ENCODE data around the gene SH3PXD2A. TPM values are rescaled to one million over a fixed set of nuclear protein-coding genes. Genes with fewer than 3 reads are reported as not detected.
A peak's percentile ranks its signal among the peaks of the same experiment; 100 is the strongest.

Gene SH3PXD2A
- total RNA-seq, 2 experiments from 2014 or later: 6.9 to 7.0 TPM

DNA sequence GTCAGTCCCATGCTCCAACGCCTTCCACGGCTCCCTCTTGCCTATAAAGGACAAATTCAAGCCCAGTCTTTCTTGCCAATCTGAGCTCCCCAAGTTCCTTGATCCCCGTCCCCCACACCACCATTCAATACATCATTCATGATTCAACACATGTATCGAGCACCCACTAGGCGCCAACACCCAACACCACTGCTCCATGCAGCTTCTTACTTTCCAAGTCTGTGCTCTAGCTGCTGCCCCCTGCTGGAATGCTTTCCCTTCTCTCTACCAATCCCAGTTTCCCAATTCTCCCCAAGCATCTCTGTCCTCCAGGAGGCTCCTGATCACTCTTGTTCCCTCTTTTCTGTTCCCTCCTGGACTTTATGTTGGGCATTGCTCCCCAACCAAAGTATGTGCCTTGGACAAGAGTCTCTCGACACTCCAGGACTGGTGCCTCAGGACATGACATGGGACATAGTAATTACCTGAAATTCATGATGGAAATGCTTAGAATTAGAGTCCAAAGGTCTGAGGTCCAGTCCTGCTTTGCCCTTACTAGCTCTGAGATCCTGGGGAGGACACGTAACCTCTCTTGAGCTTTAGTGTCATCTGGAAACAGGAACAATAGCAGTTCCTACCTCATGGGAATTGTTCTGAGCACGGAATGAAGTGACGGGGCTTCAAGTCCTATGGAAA, 189.2 kb downstream of the SH3PXD2A start:
- H3K36me3 Mint-ChIP-seq (ENCODE audit: low read depth): no peaks in the 10 kb centered on the region
- no peak overlapping the region for H3K27ac ChIP-seq (ENCODE audit: low read depth in 1 of 2, low read length in 2 of 2)
- ATAC-seq (ENCODE audit: poor library complexity): no peak
- H3K4me3 ChIP-seq (ENCODE audit: low read length): no peak overlapping the region
- H3K9me3 ChIP-seq (ENCODE audit: control insufficient read depth in 1 of 2, insufficient read depth in 1 of 2, low read length in 2 of 2): no peaks in the 10 kb centered on the region
- no peaks in the 10 kb centered on the region for H3K27me3 ChIP-seq (ENCODE audit: control insufficient read depth in 1 of 2, insufficient read depth in 2 of 2, low read length in 2 of 2)
- ChIA-PET CTCF (interaction anchor here (0.9 to 1.6 kb wide), 2 partner anchors 13 to 20 kb away, joined by 3 to 8 read pairs; no protein-coding TSS in a partner anchor), POLR2A (interaction anchor here (1.5 kb wide), 1 partner anchor 12 kb away, joined by 5 read pairs; no protein-coding TSS in a partner anchor)
- intact Hi-C loops (cut with DNase I, micrococcal nuclease): no loop called here
- peaks cover 34% of the 10 kb centered on the region for H3K4me1 Mint-ChIP-seq (ENCODE audit: low read depth)
- peak in 2 of 14 experiments; percentile 26 to 27 for DNase-seq
- H3K27me3 Mint-ChIP-seq: no peaks in the 10 kb centered on the region
- H3K36me3 ChIP-seq (ENCODE audit: insufficient read depth, low read length): peaks cover 3% of the 10 kb centered on the region
- no peaks in the 10 kb centered on the region for H3K9me3 Mint-ChIP-seq
- peak overlapping the region; percentile 15 for H3K27ac Mint-ChIP-seq
- no peak for TF ChIP-seq CTCF (IDR thresholded peaks at IDR 0.05)
- peaks cover 40% of the 10 kb centered on the region for H3K4me1 ChIP-seq (ENCODE audit: insufficient read depth, low read length)
- H3K4me3 Mint-ChIP-seq: no peak overlapping the region

DNA sequence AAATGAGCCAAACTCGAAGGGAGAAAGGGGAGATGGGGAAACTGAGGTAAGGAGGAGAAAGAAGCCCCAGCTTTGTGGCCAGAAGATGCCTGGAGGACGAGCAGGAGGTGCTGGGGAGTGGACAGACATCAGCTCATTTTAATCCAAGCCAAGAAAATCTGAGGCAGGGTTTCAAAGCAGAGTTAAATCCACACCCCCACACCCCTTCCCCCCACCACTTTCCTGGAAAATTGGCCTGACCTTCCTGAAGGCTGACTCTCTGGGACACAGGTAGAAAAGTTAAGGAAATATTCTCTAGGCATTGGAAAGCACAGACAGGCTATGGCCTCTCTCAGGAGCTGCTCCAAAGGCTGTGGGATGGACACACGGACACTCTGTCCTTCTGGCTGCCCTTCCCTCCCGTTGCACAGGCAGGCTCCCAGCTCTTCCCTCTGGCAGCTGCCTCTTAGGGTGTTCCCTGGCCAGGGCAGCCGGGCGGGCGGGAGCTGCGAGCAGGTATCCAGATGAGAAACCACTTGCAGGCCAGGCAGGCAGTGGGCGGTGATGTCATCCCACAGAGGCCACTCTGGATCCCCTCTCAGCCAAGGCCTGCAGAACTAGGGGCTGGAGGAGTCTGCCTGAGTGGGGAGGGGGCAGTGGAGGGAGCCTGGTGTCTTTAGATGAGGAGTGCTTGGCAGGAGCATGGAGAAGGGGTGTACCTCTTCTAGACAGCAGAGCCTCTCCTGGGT, 190.1 kb downstream of the SH3PXD2A start:
- DNase-seq: no peak
- H3K36me3 ChIP-seq (ENCODE audit: insufficient read depth, low read length): peaks cover 3% of the 10 kb centered on the region
- ChIA-PET POLR2A (interaction anchor here (1.5 kb wide), 1 partner anchor 13 kb away, joined by 5 read pairs; no protein-coding TSS in a partner anchor), CTCF (interaction anchor here (0.9 to 1.6 kb wide), 2 partner anchors 14 to 21 kb away, joined by 3 to 8 read pairs; no protein-coding TSS in a partner anchor)
- H3K27ac ChIP-seq (ENCODE audit: low read depth in 1 of 2, low read length in 2 of 2): no peak overlapping the region
- no peak overlapping the region for H3K4me3 ChIP-seq (ENCODE audit: low read length)
- H3K9me3 ChIP-seq (ENCODE audit: control insufficient read depth in 1 of 2, insufficient read depth in 1 of 2, low read length in 2 of 2): no peaks in the 10 kb centered on the region
- no peak for TF ChIP-seq CTCF (IDR thresholded peaks at IDR 0.05)
- Mint-ChIP-seq H3K36me3 (ENCODE audit: low read depth) (no peaks in the 10 kb centered on the region), H3K4me3 (no peak overlapping the region), H3K9me3 (no peaks in the 10 kb centered on the region), H3K27me3 (no peaks in the 10 kb centered on the region), H3K27ac (peak overlapping the region; percentile 61), H3K4me1 (ENCODE audit: low read depth) (peaks cover 37% of the 10 kb centered on the region)
- no peak for ATAC-seq (ENCODE audit: poor library complexity)
- intact Hi-C loops (cut with DNase I, micrococcal nuclease): no loop called here
- peaks cover 49% of the 10 kb centered on the region for H3K4me1 ChIP-seq (ENCODE audit: insufficient read depth, low read length)
- no peaks in the 10 kb centered on the region for H3K27me3 ChIP-seq (ENCODE audit: control insufficient read depth in 1 of 2, insufficient read depth in 2 of 2, low read length in 2 of 2)

- Mint-ChIP-seq H3K27ac (peak overlapping the region; percentile 20), H3K9me3 (no peaks in the 10 kb centered on the region), H3K4me3 (no peak overlapping the region), H3K27me3 (no peaks in the 10 kb centered on the region), H3K36me3 (ENCODE audit: low read depth) (no peaks in the 10 kb centered on the region), H3K4me1 (ENCODE audit: low read depth) (peaks cover 32% of the 10 kb centered on the region)
- no peak overlapping the region for H3K27ac ChIP-seq (ENCODE audit: low read depth in 1 of 2, low read length in 2 of 2)
- peaks cover 54% of the 10 kb centered on the region for H3K4me1 ChIP-seq (ENCODE audit: insufficient read depth, low read length)
- intact Hi-C loops (cut with DNase I, micrococcal nuclease): no loop called here
- H3K4me3 ChIP-seq (ENCODE audit: low read length): no peak overlapping the region
- no peak for TF ChIP-seq CTCF (IDR thresholded peaks at IDR 0.05)
- ChIA-PET POLR2A (no interaction called here), CTCF (interaction anchor here (1.4 kb wide), 1 partner anchor 22 kb away, joined by 6 read pairs; no protein-coding TSS in a partner anchor)
- no peaks in the 10 kb centered on the region for H3K9me3 ChIP-seq (ENCODE audit: control insufficient read depth in 1 of 2, insufficient read depth in 1 of 2, low read length in 2 of 2)
- H3K36me3 ChIP-seq (ENCODE audit: insufficient read depth, low read length): peaks cover 3% of the 10 kb centered on the region
- ATAC-seq (ENCODE audit: poor library complexity): no peak
- no peaks in the 10 kb centered on the region for H3K27me3 ChIP-seq (ENCODE audit: control insufficient read depth in 1 of 2, insufficient read depth in 2 of 2, low read length in 2 of 2)
- DNase-seq: no peak
These were observed 191.6 kb downstream of the SH3PXD2A start for GRCh38 chr10:103663802-103664201.
